SK-N-SH (cell line): ENCODE measurements around the gene PPP1R1C. TPM values are rescaled to one million over a fixed set of nuclear protein-coding genes. Genes with fewer than 3 reads are reported as not detected.
"Not testable (repeated sequence)": the region's sequence is repeated elsewhere in the genome, so short reads cannot be mapped to it uniquely, and the experiment has no call there.

ENCODE experiments used
- CTCF ChIA-PET: fragments of 300-600, 350-600 bp; formaldehyde crosslinking; extraction: SDS; loops from one replicate; lab custom pipeline; 2021; lab: Yijun Ruan, JAX
- POLR2A ChIA-PET: fragments of 350-600 bp; sonication (Branson Sonifier 250); formaldehyde crosslinking; extraction: SDS; loops from one replicate; lab custom pipeline; 2020; ENCODE audit warnings: antibody characterized with exemption, inconsistent platforms; lab: Yijun Ruan, JAX
- DNase-seq: peaks from one replicate; pipeline ENCODE4 v3.0.0; 2012
- H2AFZ ChIP-seq: fragments of 200-600 bp; sonication (generic); 2 replicates; pipeline ENCODE4 v1.8.1; 2016; ENCODE audit warnings: antibody characterized with exemption, mild to moderate bottlenecking, low read depth
- H3F3A ChIP-seq: fragments of 200-600 bp; sonication (generic); replicated peaks from 2 replicates; pipeline ENCODE3; 2016; ENCODE audit warnings: antibody characterized with exemption, mild to moderate bottlenecking; ENCODE audit not compliant: insufficient read depth
- H3K27ac ChIP-seq, 2 experiments: fragments of 200-500 bp in 1 of 2; fragments of 200-600 bp in 1 of 2; sonication (Bioruptor generic) in 1 of 2; sonication (generic), shearing (Covaris generic) in 1 of 2; 2 replicates each; pipeline versions ENCODE4 v1.5.1 to v1.6.1; 2014 to 2016; ENCODE audit warnings: low read depth in 2 of 2, inconsistent platforms in 1 of 2, low read length in 1 of 2, mild to moderate bottlenecking in 1 of 2, mixed read lengths in 1 of 2
- H3K27me3 ChIP-seq: fragments of 200-600 bp; sonication (generic), shearing (Covaris generic); 2 replicates; pipeline ENCODE4 v1.6.1; 2016; ENCODE audit warnings: mixed run types; ENCODE audit not compliant: insufficient read depth
- H3K36me3 ChIP-seq, 2 experiments: fragments of 200-500 bp in 1 of 2; fragments of 200-600 bp in 1 of 2; sonication (Bioruptor generic) in 1 of 2; sonication (generic) in 1 of 2; replicated peaks in 1 of 2; 2 replicates each; pipeline versions ENCODE3 to v1.5.1; 2014 to 2016; ENCODE audit warnings: low read length in 1 of 2, mild to moderate bottlenecking in 1 of 2; ENCODE audit not compliant: insufficient read depth in 2 of 2, control insufficient read depth in 1 of 2
- H3K4me1 ChIP-seq, 2 experiments: fragments of 200-500 bp in 1 of 2; fragments of 200-600 bp in 1 of 2; sonication (Bioruptor generic) in 1 of 2; sonication (generic), shearing (Covaris generic) in 1 of 2; 2 replicates each; pipeline versions ENCODE4 v1.5.1 to v1.6.1; 2014 to 2016; ENCODE audit warnings: low read depth in 1 of 2, low read length in 1 of 2, mixed run types in 1 of 2; ENCODE audit not compliant: insufficient read depth in 2 of 2, control insufficient read depth in 1 of 2
- H3K4me2 ChIP-seq: fragments of 200-600 bp; sonication (generic), shearing (Covaris generic); 2 replicates; pipeline ENCODE4 v1.6.1; 2017; ENCODE audit warnings: mixed run types
- H3K4me3 ChIP-seq, 2 experiments: fragments of 200-500 bp in 1 of 2; fragments of 200-600 bp in 1 of 2; sonication (Bioruptor generic) in 1 of 2; sonication (generic), shearing (Covaris generic) in 1 of 2; 2 replicates each; pipeline versions ENCODE4 v1.5.1 to v1.8.1; 2014 to 2016; ENCODE audit warnings: low read depth in 2 of 2, inconsistent platforms in 1 of 2, low read length in 1 of 2, mild to moderate bottlenecking in 1 of 2, mixed read lengths in 1 of 2, moderate library complexity in 1 of 2
- H3K79me2 ChIP-seq: fragments of 200-600 bp; sonication (generic); 2 replicates; pipeline ENCODE4 v1.8.1; 2017; ENCODE audit warnings: mild to moderate bottlenecking; ENCODE audit not compliant: insufficient read depth
- H3K9ac ChIP-seq: fragments of 200-600 bp; sonication (generic); 2 replicates; pipeline ENCODE4 v1.6.1; 2017; ENCODE audit warnings: mixed run types
- H3K9me2 ChIP-seq: fragments of 200-600 bp; sonication (generic); 2 replicates; pipeline ENCODE4 v1.6.1; 2017; ENCODE audit warnings: mixed run types
- H3K9me3 ChIP-seq: fragments of 200-600 bp; sonication (generic); 2 replicates; pipeline ENCODE4 v1.6.1; 2017; ENCODE audit warnings: mixed run types, mild to moderate bottlenecking, moderate library complexity
- H4K20me1 ChIP-seq: fragments of 200-600 bp; sonication (generic); 2 replicates; pipeline ENCODE4 v1.6.1; 2017; ENCODE audit warnings: mild to moderate bottlenecking, mixed run types; ENCODE audit not compliant: insufficient read depth
- ELF1 ChIP-seq: IDR thresholded peaks from 2 replicates; pipeline ENCODE4 v1.4.0; 2012
- EZH2phosphoT487 ChIP-seq: fragments of 200-600 bp; sonication (generic); IDR thresholded peaks from 2 replicates; pipeline ENCODE4 v1.6.1; 2017; ENCODE audit warnings: low read depth, mixed run types, mild to moderate bottlenecking, antibody characterized with exemption, moderate library complexity, borderline replicate concordance
- FOSL2 ChIP-seq: IDR thresholded peaks from 2 replicates; pipeline ENCODE4 v1.4.0; 2012; ENCODE audit warnings: low read depth, mild to moderate bottlenecking, moderate library complexity, borderline replicate concordance
- FOXJ3 ChIP-seq: sonication (generic); formaldehyde crosslinking; IDR thresholded peaks from 2 replicates; pipeline ENCODE4 v1.5.1; 2020; ENCODE audit warnings: mild to moderate bottlenecking, missing genetic modification reagents
- FOXM1 ChIP-seq: IDR thresholded peaks from 2 replicates; pipeline ENCODE4 v1.4.0; 2012; ENCODE audit warnings: low read depth, mild to moderate bottlenecking
- GABPA ChIP-seq: IDR thresholded peaks from 2 replicates; pipeline ENCODE4 v1.4.0; 2012; ENCODE audit warnings: low read depth, mild to moderate bottlenecking
- GATA2 ChIP-seq: sonication (generic); formaldehyde crosslinking; IDR thresholded peaks from 2 replicates; pipeline ENCODE4 v1.5.0; 2020; ENCODE audit warnings: mild to moderate bottlenecking, missing genetic modification reagents
- JUND ChIP-seq: IDR thresholded peaks from 2 replicates; pipeline ENCODE4 v1.4.0; 2012
- MAX ChIP-seq: IDR thresholded peaks from 2 replicates; pipeline ENCODE4 v1.4.0; 2012; ENCODE audit warnings: low read depth
- MEF2A ChIP-seq: IDR thresholded peaks from 2 replicates; pipeline ENCODE4 v1.4.0; 2012; ENCODE audit warnings: low read depth, borderline replicate concordance
- MXI1 ChIP-seq: IDR thresholded peaks from 2 replicates; pipeline ENCODE4 v1.6.1; 2012; ENCODE audit warnings: mild to moderate bottlenecking, low read depth, low read length, improper control_type of control experiment
- NFIC ChIP-seq: IDR thresholded peaks from 2 replicates; pipeline ENCODE4 v1.4.0; 2012; ENCODE audit warnings: borderline replicate concordance
- NRF1 ChIP-seq: IDR thresholded peaks from 2 replicates; pipeline ENCODE4 v1.6.1; 2012; ENCODE audit warnings: low read depth, mild to moderate bottlenecking, low read length
- RFX5 ChIP-seq: IDR thresholded peaks from 2 replicates; pipeline ENCODE4 v1.6.1; 2012; ENCODE audit warnings: mild to moderate bottlenecking, improper control_type of control experiment, low read length
- SIN3A ChIP-seq: IDR thresholded peaks from 2 replicates; pipeline ENCODE4 v1.6.1; 2012; ENCODE audit warnings: low read depth, mild to moderate bottlenecking, low read length, moderate library complexity, borderline replicate concordance
- SMC3 ChIP-seq: IDR thresholded peaks from 2 replicates; pipeline ENCODE4 v1.6.1; 2012; ENCODE audit warnings: low read depth, low read length, improper control_type of control experiment
- TEAD4 ChIP-seq: IDR thresholded peaks from 2 replicates; pipeline ENCODE4 v1.4.0; 2012; ENCODE audit warnings: mild to moderate bottlenecking, borderline replicate concordance; ENCODE audit not compliant: insufficient read depth
- YY1 ChIP-seq: IDR thresholded peaks from 2 replicates; pipeline ENCODE4 v1.4.0; 2012; ENCODE audit warnings: low read depth, mild to moderate bottlenecking
- WGBS: methylation state at CpG from one replicate; pipeline ENCODE4 v1.1.6; 2017; ENCODE audit warnings: low lambda C conversion rate; 5-methylcytosine and 5-hydroxymethylcytosine counted together
- polyA plus RNA-seq, 3 experiments: library from polyadenylated mRNA; depleted of rRNA; stranded (reverse); fragments of >200 nt; gene quantifications; 2 replicates each; pipeline ENCODE4 v1.2.3, GENCODE V29; 2012
- TF ChIP-seq, protein P1 (sequence below): IDR thresholded peaks from 2 replicates; pipeline ENCODE4 v1.4.0; 2012; ENCODE audit warnings: low read depth, borderline replicate concordance
- TF ChIP-seq, protein P2 (sequence below): IDR thresholded peaks from 2 replicates; pipeline ENCODE4 v1.6.1; 2012; ENCODE audit warnings: mild to moderate bottlenecking, low read depth, low read length, moderate library complexity

The PPP1R1C gene
- polyA plus RNA-seq, 1 of the 3 experiments (the other 2 are of a cell fraction): 0.41 TPM

DNA sequence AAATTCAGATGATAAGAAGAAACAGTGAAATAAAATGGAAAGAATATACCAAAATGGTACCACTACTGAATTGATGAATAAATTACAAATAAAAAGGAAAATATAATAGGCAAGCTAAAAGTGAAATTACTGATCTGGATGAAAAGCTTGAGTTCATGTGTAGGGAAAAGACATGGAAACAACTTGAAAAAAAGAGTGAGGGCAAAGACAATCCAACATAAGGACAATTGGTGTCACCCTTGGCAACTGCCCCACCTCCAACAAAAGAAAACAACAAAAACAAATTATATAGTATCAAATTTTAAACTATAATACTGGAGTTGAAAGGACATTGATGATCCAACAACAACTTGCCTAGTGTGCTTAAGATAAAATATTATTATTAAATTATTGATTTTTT lies 37.6 kb downstream of the PPP1R1C start (continued):
- TF ChIP-seq, protein P1, sequence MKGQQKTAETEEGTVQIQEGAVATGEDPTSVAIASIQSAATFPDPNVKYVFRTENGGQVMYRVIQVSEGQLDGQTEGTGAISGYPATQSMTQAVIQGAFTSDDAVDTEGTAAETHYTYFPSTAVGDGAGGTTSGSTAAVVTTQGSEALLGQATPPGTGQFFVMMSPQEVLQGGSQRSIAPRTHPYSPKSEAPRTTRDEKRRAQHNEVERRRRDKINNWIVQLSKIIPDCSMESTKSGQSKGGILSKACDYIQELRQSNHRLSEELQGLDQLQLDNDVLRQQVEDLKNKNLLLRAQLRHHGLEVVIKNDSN: no peak

- H3K27me3 ChIP-seq, H3K9ac ChIP-seq, H3K4me1 ChIP-seq, H4K20me1 ChIP-seq, H3K79me2 ChIP-seq, H3K27ac ChIP-seq, H3K36me3 ChIP-seq, H3K9me2 ChIP-seq, H2AFZ ChIP-seq, H3K4me2 ChIP-seq, H3K9me3 ChIP-seq, DNase-seq, POLR2A ChIA-PET, H3K4me3 ChIP-seq, H3F3A ChIP-seq, CTCF ChIA-PET: not testable (repeated sequence)
- 89% methylated on average over 17 of the region's 21 CpGs for WGBS
Measured at GRCh38 chr2:182030875-182031274, 45.2 kb downstream of the PPP1R1C start.

- no peak for DNase-seq
- CTCF ChIA-PET: no interaction called here
Measured at GRCh38 chr2:182031956-182032355, 46.3 kb downstream of the PPP1R1C start.

More at GRCh38 chr2:182031956-182032355, 46.3 kb downstream of the PPP1R1C start:
- Histone ChIP-seq H3K4me2 (no peak overlapping the region), H3K27ac (no peak overlapping the region), H3K4me1 (no peaks in the 10 kb centered on the region), H3K79me2 (no peaks in the 10 kb centered on the region), H3K9me2 (no peaks in the 10 kb centered on the region), H3F3A (no peaks in the 10 kb centered on the region), H3K9ac (no peak overlapping the region), H3K9me3 (no peaks in the 10 kb centered on the region), H3K27me3 (no peaks in the 10 kb centered on the region), H4K20me1 (no peaks in the 10 kb centered on the region), H3K36me3 (no peaks in the 10 kb centered on the region), H3K4me3 (no peak overlapping the region), H2AFZ (no peak overlapping the region)
- TF ChIP-seq MXI1 (no peak), MEF2A (no peak), GABPA (no peak), NFIC (no peak), ELF1 (no peak), MAX (no peak), RFX5 (no peak), EZH2phosphoT487 (no peak), SMC3 (no peak), TEAD4 (no peak), FOSL2 (no peak), FOXJ3 (no peak), SIN3A (no peak), JUND (no peak), GATA2 (CRISPR knock-in tag) (no peak), NRF1 (no peak), FOXM1 (no peak), YY1 (no peak)
- TF ChIP-seq, protein P1: no peak
- TF ChIP-seq, protein P2, sequence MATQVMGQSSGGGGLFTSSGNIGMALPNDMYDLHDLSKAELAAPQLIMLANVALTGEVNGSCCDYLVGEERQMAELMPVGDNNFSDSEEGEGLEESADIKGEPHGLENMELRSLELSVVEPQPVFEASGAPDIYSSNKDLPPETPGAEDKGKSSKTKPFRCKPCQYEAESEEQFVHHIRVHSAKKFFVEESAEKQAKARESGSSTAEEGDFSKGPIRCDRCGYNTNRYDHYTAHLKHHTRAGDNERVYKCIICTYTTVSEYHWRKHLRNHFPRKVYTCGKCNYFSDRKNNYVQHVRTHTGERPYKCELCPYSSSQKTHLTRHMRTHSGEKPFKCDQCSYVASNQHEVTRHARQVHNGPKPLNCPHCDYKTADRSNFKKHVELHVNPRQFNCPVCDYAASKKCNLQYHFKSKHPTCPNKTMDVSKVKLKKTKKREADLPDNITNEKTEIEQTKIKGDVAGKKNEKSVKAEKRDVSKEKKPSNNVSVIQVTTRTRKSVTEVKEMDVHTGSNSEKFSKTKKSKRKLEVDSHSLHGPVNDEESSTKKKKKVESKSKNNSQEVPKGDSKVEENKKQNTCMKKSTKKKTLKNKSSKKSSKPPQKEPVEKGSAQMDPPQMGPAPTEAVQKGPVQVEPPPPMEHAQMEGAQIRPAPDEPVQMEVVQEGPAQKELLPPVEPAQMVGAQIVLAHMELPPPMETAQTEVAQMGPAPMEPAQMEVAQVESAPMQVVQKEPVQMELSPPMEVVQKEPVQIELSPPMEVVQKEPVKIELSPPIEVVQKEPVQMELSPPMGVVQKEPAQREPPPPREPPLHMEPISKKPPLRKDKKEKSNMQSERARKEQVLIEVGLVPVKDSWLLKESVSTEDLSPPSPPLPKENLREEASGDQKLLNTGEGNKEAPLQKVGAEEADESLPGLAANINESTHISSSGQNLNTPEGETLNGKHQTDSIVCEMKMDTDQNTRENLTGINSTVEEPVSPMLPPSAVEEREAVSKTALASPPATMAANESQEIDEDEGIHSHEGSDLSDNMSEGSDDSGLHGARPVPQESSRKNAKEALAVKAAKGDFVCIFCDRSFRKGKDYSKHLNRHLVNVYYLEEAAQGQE: no peak
- POLR2A ChIA-PET: no interaction called here
- WGBS: 70% methylated on average over 2 of the region's 2 CpGs
